GM19025 (cell line): ENCODE results near the gene SLC50A1.

Experiments
- ATAC-seq: cut with Tn5 transposase; IDR thresholded peaks from one replicate; pipeline ENCODE4 v1.9.1; 2021; ENCODE audit warnings: mild to moderate bottlenecking, low read depth, moderate library complexity; ENCODE audit not compliant: unreplicated experiment

SLC50A1 gene

GRCh38 chr1:155168456-155169210, 33.0 kb downstream of the SLC50A1 start:
- no peak for ATAC-seq

DNA sequence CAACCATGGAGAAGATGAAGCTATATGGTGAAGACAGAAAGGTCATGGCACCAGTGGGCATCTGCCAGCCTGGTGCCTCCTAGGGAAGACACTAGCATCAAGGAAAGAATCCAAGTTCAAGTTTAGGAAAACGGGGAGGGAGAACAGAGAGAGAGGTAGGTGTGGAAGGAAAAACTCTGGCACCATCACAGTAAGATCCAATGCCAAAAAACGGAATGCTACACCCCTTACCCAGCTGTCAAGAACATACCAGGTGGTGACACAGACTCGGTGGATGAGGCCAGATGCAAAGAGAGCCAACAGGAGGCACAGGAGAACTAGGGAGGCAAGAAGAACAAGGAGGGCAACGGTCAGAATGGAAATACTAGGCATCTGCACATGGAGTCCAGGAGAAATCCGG, 33.9 kb downstream of the SLC50A1 start:
- no peak for ATAC-seq

- ATAC-seq, result no peak
Observed at GRCh38 chr1:155170101-155170785, 34.6 kb downstream of the SLC50A1 start.

- ATAC-seq, result no peak
Observed at GRCh38 chr1:155170806-155171205, 35.2 kb downstream of the SLC50A1 start.

GRCh38 chr1:155171836-155172731, 36.4 kb downstream of the SLC50A1 start:
- ATAC-seq, result peak; percentile 16

DNA sequence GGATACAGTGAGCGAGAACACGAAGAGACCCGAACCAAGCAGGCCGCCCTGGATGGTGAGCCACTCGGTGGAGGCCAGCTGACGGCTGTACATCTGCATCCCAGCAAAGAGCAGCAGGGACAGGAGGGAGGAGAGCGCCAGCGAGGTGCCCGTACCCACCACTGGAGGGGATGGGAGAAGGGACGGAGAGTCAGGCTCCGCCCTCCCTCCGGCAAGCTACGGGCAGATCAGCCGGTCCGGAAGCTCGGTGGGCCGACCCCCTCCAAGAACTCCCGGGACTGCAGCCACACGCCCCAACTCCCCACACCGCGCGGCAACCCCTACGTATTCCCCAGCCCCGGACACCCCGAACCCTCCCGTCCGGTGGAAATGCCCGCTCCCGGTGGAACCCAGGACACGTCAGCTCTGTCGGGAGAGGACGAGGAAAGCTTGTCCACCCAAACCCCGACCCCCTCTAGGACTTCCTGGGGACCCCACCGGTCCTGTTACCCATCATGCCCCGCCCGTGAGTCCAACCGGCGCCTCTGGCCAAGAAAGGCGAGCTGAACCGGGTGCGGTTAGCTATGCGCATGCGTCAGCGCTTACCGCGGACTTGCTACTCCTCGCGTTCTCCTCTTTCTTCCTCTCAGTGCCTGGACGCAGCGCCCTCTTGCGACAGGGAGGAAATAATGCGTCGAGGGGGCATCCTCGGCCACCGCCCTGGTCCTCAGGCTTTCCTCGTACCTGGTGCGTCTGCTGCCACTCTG, 37.3 kb downstream of the SLC50A1 start, which contains the start of gene KRTCAP2:
Gene KRTCAP2, minus strand, starts transcription at position 573 of the 746 bp plus-strand sequence. Its CDS starts 80 bp downstream, at position 493.
- peak; percentile 67 for ATAC-seq

DNA sequence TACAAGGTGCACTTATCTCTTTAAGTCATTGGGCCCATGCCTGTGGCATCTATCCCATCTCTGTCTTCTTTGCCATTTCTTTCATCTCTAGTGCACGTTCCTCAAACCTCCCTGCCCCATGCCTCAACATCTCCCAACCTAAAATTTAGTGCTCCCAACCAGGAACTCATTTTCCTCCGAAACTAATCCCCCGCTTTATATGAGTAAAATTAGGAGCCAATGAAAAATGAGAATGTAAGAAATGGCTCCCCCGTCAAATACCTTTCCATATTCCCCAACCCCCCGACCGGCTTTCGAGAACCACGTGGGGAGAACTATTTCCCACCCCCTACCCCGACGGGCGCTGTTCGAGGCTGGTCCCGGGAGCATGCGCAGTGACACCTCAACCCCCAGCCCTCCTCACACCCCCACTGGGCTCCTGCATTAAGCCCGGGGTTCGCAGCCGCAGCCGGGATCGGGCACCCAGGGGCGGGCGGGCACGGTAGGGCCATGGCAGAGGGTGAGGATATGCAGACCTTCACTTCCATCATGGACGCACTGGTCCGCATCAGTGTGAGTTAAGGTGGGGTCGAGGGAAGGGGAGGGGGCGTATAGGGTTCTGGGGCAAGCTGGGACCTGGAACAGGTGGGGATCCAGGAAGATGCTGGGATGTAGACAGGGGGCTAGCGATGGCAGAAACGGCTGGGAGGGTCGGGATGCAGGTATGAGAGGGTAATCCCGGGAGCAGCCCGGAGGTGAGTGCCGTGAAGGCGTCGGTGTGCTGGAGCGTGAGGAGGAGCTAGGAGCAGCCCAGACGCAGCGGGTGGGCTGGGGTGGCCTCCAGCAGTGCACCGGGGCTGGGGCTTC, 38.0 kb downstream of the SLC50A1 start, which contains the start of gene TRIM46:
Gene TRIM46, plus strand, starts transcription at position 372 of the 846 bp plus-strand sequence. Its CDS starts 118 bp downstream, at position 490.
- ATAC-seq, result no peak

DNA sequence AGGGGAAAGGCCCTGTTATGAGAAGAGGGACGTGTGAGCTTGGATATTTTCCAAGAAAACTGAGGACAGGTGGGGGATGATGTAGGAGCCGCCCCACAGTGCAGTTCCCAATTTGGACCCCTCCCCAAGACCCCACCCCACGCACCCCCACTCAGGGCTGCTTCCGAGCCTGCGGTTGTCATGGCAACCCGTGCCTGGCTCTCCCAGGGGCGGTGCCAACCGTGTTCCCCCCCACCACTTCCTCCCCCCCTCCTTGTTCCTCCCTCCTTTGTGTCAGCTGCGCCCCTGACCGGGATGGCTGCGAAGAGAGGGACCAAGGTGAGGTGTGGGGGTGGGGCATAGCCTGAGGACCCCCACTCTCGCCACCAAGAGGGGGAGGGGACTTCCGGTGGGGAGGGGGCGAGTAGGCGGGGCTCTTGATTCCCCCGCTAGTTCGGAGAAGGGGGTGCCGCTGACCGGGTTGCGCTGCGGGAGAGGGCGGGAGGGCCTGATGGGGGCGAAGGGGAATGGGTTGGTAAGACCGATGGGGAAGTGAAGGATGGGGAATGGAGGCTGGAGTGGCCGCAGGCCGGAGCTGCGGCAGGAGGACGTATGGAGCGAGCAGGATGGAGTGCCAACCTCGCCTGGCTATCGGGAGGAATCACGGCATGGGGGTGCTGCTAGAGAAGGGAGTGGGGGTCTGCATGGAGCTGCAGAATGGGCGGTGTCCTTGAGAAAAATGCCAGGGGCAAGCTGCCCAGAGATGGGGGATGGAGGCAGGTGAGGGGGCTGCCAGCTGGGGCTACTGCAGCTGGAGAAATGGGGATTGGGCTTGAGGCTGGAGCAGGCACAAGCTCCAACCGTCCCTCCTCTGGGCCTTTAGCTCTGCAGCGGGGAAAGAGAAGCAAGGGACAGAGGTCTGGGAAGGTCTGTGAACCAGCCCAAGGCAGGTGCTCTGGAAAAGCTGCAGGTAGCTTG, 39.0 kb downstream of the SLC50A1 start:
- ATAC-seq, result no peak

- no peak for ATAC-seq
Observed at GRCh38 chr1:155175281-155175926, 39.8 kb downstream of the SLC50A1 start.

DNA sequence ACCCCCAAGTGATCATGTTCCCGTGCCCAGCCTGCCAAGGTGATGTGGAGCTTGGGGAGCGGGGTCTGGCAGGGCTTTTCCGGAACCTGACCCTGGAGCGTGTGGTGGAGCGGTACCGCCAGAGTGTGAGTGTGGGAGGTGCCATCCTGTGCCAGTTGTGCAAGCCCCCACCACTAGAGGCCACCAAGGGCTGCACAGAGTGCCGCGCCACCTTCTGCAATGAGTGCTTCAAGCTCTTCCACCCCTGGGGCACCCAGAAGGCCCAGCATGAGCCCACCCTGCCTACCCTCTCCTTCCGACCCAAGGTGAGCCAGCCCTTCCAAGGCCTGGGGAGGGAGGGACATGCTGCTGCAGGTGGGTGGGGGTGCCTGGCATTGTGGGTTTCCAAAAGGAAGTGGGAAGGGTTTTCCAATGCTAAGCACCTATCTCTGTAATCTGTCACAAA, 40.3 kb downstream of the SLC50A1 start:
- ATAC-seq, result no peak

GRCh38 chr1:155176544-155177071, 41.0 kb downstream of the SLC50A1 start:
- ATAC-seq, result no peak

DNA sequence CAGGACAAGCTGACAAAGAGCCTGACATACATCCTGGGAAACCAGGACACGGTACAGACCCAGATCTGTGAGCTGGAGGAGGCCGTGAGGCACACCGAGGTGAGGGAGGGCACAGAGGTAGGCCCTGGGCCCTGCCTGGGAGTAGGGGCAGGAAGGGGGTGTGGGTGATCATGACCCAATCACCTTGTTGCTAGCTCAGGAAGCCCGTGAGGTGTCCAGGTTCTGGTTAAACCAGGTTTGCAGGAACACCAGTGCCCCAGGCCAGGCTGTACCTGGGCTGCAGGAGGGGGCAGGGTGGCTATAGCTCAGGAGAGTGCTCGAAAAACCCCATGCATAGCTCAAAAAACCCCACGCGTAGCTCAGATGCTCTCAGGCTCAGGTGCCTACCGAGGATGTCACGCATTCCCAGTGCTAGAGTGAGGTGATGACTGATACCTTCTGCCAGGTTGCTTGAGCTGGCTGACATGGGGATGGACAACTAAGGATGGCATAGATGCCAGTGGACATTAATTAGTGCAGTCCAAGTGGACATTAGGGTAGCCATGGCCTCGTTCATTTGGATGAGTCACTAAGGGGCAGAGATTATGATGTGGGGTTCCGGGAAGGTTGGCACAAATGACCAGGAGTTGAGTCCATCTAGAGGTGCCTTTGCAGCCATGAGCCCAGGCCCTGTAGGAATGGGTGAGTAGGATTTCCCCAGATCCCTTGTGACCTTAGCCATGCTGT, 41.7 kb downstream of the SLC50A1 start:
- no peak for ATAC-seq

GRCh38 chr1:155177918-155178281, 42.2 kb downstream of the SLC50A1 start:
- no peak for ATAC-seq

DNA sequence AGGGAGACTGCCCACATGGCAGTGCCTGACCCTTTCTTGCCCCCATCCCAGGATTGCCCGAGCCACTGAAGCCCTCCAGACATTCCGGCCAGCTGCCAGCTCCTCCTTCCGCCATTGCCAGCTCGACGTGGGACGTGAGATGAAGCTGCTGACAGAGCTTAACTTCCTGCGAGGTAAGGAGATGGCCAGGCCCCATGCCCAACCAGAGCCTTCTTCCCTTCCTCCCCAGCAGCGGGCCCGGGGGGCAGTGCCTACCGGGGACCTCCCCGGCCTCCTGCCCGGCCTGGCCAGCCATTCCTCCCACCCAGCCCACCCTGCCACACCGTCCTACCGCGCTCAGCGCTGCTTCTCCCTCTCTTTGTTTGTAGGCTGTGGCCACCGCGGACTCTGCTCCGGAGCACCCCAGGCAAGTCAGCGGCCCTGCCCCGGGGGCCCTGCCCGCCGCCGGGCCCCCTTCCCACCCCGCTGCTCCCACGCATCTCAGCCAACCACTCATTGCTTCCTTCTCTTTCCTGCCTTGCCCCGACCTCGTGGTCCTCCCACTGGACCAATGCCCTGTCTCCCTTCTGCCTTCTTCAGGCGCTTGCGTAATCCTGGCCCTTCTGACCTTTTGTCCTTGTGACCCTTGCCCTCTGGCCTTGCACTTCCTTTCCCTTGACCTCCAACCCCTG, 42.9 kb downstream of the SLC50A1 start:
- ATAC-seq, result no peak

GRCh38 chr1:155179112-155180031, 43.7 kb downstream of the SLC50A1 start:
- ATAC-seq, result no peak
